Upper lobe of right lung (tissue), 1 donor: ENCODE data around the gene ACSF2. TPM values are rescaled to one million over a fixed set of nuclear protein-coding genes. Genes with fewer than 3 reads are reported as not detected.

Source experiments
- ATAC-seq: fragments of 200-7000 bp; cut with Tn5 transposase; one replicate; pipeline ENCODE4 v1.9.1; 2020; ENCODE audit warnings: mild to moderate bottlenecking, moderate library complexity
- DNase-seq: peaks from one replicate; pipeline ENCODE4 v3.0.0-alpha.2; 2020
- H3K27ac ChIP-seq: fragments of 200-600 bp; one replicate; pipeline ENCODE4 v1.8.0; 2022
- H3K27me3 ChIP-seq: fragments of 200-600 bp; one replicate; pipeline ENCODE4 v1.8.0; 2022; ENCODE audit warnings: mild to moderate bottlenecking
- H3K36me3 ChIP-seq: fragments of 200-600 bp; one replicate; pipeline ENCODE4 v1.8.0; 2022
- H3K4me1 ChIP-seq: fragments of 200-600 bp; one replicate; pipeline ENCODE4 v1.8.0; 2022
- H3K4me3 ChIP-seq: fragments of 200-600 bp; one replicate; pipeline ENCODE4 v1.8.0; 2022; ENCODE audit warnings: mild to moderate bottlenecking
- H3K9me3 ChIP-seq: fragments of 200-600 bp; one replicate; pipeline ENCODE4 v1.8.0; 2022
- intact Hi-C: fragments of 100-400 bp; cut with DNase I; formaldehyde crosslinking; loops from one replicate; pipeline ENCODE4 v1.11.0; 2022
- total RNA-seq: library from RNA; stranded (reverse); fragmentation: NEBNext Ultra II Directional; extraction: Animal tissue kit (Norgen Biotek cat#: 25700); gene quantifications from one replicate; pipeline ENCODE4 v1.2.1, GENCODE V29; 2021
- TF ChIP-seq, protein P1 (sequence below): fragments of 200-600 bp; IDR thresholded peaks from one replicate; pipeline ENCODE4 v1.8.0; 2022; ENCODE audit warnings: antibody characterized with exemption
- donor health status: DM: no; HTN: yes; CAD: no; lungs with severe emphysema.

The ACSF2 gene
- total RNA-seq, 1 donor from 2014 or later: 73.9 TPM

DNA sequence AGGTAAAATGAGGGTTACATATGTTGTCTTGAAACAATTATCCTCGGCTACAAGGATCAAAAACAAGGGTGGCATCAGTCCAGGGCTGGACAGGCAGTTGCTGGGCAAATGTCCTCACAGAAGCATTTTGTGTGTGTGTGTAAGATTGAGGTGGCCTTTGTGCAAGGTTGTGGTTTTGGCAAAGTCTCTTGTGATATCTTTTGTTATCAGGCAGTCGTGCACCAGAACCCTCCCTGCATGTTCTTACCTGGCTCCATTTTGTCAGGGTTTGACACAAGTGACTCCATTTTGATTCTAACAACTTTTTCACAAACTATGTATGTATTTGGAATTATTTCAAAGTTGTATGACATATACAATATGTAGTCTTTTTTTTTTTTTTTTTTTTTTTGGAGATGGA is 22.6 kb downstream of the ACSF2 start:
- Histone ChIP-seq H3K27me3 (no peaks in the 10 kb centered on the region), H3K9me3 (no peaks in the 10 kb centered on the region), H3K4me3 (no peak overlapping the region), H3K4me1 (peaks cover 19% of the 10 kb centered on the region), H3K27ac (peak overlapping the region; percentile 52), H3K36me3 (no peaks in the 10 kb centered on the region)
- TF ChIP-seq, protein P1, sequence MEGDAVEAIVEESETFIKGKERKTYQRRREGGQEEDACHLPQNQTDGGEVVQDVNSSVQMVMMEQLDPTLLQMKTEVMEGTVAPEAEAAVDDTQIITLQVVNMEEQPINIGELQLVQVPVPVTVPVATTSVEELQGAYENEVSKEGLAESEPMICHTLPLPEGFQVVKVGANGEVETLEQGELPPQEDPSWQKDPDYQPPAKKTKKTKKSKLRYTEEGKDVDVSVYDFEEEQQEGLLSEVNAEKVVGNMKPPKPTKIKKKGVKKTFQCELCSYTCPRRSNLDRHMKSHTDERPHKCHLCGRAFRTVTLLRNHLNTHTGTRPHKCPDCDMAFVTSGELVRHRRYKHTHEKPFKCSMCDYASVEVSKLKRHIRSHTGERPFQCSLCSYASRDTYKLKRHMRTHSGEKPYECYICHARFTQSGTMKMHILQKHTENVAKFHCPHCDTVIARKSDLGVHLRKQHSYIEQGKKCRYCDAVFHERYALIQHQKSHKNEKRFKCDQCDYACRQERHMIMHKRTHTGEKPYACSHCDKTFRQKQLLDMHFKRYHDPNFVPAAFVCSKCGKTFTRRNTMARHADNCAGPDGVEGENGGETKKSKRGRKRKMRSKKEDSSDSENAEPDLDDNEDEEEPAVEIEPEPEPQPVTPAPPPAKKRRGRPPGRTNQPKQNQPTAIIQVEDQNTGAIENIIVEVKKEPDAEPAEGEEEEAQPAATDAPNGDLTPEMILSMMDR: no peak
- intact Hi-C loops: no loop called here
- ATAC-seq (no peak), DNase-seq (no peak)

DNA sequence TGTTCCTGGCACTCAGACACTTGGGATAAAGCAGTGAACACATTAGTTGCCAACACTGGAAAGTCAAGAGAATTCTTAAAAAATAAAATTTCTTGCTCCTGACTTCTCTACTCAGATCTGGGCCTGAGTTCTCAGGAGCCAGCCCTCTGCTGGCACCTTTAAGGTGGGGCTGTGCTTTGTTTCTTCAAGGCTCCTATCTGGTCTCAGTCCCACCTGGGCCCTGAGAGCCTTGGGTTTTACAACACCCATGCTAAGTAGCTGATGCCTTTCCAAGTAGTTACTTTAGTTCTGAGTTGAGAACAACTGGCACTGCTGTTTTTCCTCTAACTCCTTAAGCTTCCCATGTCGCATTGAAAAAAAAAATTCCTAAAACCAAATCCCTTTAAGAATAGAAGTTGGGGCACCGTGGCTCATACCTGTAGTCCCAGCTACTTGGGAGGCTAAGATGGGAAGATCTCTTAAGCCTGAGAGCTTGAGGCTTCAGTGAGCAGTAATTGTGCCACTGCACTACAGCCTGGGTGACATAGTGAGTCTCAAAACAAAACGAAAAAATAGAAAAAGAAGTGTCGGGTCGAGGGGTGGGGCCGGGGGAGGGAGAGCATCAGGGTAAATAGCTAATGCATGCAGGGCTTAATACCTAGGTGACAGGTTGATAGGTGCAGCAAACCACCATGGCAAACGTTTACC is 26.1 kb downstream of the ACSF2 start:
- TF ChIP-seq, protein P1: no peak
- intact Hi-C loops: no loop called here
- no peaks in the 10 kb centered on the region for H3K27me3 ChIP-seq
- no peak overlapping the region for H3K27ac ChIP-seq
- H3K4me3 ChIP-seq: no peak overlapping the region
- H3K9me3 ChIP-seq: no peaks in the 10 kb centered on the region
- H3K4me1 ChIP-seq: peaks cover 16% of the 10 kb centered on the region
- DNase-seq: no peak
- ATAC-seq: no peak
- H3K36me3 ChIP-seq: no peaks in the 10 kb centered on the region

DNA sequence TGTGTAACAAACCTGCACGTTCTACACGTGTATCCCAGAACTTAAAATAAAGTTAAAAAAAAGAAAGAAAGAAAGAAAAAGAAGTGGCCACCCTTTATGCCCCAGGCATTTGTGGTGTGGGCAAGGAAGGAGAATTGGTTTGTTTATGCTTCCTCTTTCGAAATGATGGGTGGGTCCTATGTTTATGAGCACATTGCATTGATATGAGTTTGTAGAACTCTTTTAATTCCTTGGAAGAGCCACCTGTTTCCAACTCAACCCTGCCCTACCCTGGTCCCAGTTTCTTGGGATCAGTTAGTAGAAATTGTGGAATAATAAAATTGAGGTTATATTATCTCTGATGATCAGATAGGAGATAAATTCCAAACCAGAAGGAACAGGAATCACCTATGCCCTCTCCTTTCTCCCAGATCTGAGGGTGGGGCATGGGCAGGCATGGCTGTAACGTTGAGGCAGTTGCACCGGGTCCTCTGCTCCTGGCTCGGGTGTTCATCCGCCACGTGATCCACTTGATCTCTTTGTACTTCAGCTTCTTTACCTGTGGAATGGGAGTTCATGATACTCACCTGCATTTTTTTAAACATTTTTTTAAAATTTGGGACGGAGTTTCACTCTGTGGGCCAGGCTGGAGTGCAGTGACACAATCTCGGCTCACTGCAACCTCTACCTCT is 26.7 kb downstream of the ACSF2 start:
- TF ChIP-seq, protein P1: no peak
- H3K27ac ChIP-seq: peak overlapping the region; percentile 42
- peak; percentile 54 for ATAC-seq

DNA sequence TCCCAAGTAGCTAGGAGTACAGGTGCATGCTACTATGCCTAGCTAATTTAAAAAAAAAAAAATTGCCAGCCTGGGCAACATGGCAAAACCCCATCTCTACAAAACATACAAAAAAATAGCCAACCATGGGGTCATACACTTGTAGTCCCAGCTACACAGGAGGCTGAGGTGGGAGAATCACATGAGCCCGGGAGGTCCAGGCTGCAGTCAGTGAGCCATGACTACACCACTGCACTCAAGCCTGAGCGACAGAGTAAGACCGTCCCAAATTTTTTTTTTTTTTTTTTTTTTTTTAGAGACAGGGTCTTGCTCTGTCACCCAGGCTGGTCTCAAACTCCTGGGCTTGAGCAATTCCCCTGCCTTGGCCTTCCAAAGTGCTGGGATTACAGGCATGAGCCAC is 27.9 kb downstream of the ACSF2 start:
- no peak overlapping the region for H3K27ac ChIP-seq
- H3K4me1 ChIP-seq: peaks cover 11% of the 10 kb centered on the region
- no peaks in the 10 kb centered on the region for H3K36me3 ChIP-seq
- no peak for ATAC-seq
- TF ChIP-seq, protein P1: no peak
- DNase-seq: no peak
- H3K9me3 ChIP-seq: no peaks in the 10 kb centered on the region
- H3K27me3 ChIP-seq: no peaks in the 10 kb centered on the region
- intact Hi-C loops: no loop called here
- no peak overlapping the region for H3K4me3 ChIP-seq

More for the DNA sequence above, 26.7 kb downstream of the ACSF2 start:
- Histone ChIP-seq H3K4me1 (peaks cover 11% of the 10 kb centered on the region), H3K4me3 (no peak overlapping the region), H3K36me3 (no peaks in the 10 kb centered on the region), H3K9me3 (no peaks in the 10 kb centered on the region), H3K27me3 (no peaks in the 10 kb centered on the region)
- intact Hi-C loops: no loop called here
- no peak for DNase-seq

DNA sequence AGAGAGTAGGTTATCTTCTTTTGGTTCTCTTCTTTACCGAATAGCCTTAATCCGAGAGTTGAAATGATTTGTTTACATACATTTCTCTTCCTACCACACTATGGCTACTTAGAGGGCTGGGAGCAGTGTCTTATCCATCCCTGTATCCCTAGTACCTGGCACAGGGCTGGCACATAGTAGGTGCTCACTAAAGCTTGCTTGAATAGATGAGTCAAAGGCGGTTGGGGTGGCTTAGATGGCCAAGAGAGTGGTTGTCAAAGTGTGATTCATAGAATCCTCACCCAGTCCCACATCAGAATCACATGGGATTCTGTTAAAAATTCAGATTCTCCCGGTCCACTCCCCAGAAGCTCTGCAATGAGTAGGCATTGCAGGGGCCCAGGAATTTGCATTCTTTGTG is 31.6 kb downstream of the ACSF2 start:
- H3K27ac ChIP-seq: no peak overlapping the region
- no peaks in the 10 kb centered on the region for H3K9me3 ChIP-seq
- no peak overlapping the region for H3K4me3 ChIP-seq
- H3K36me3 ChIP-seq: peaks cover 4% of the 10 kb centered on the region
- TF ChIP-seq, protein P1: no peak
- no peak for ATAC-seq
- H3K27me3 ChIP-seq: no peaks in the 10 kb centered on the region
- intact Hi-C loops: no loop called here
- no peak for DNase-seq
- peaks cover 7% of the 10 kb centered on the region for H3K4me1 ChIP-seq
